ENCODE measurements around the gene PLXNA4.

GRCh38 chr7:132580277-132580676, 4.0 kb upstream of the PLXNA4 start:
- TF ChIP-seq CTCF (IDR thresholded peaks at IDR 0.05) (no peak), POLR2A (IDR thresholded peaks at IDR 0.05) (no peak)
